C1 segment of cervical spinal cord (tissue), 14 donors: ENCODE measurements around the gene SPATS2.

ENCODE experiments used
- DNase-seq, 14 donors: peaks; one replicate each; lab custom pipeline; 2025; lab: John Stamatoyannopoulos, UW

The SPATS2 gene

GRCh38 chr12:49335955-49336644, 31.2 kb upstream of the SPATS2 start:
- no peak for DNase-seq

- peak in 11 of 14 donors; percentile 16 to 82 (median 43) for DNase-seq
These were observed 30.3 kb upstream of the SPATS2 start, which contains the start of gene C1QL4 for GRCh38 chr12:49336645-49337584. C1QL4 (minus strand) TSS chr12:49337188; CDS start chr12:49336477, 711 bp downstream.

DNA sequence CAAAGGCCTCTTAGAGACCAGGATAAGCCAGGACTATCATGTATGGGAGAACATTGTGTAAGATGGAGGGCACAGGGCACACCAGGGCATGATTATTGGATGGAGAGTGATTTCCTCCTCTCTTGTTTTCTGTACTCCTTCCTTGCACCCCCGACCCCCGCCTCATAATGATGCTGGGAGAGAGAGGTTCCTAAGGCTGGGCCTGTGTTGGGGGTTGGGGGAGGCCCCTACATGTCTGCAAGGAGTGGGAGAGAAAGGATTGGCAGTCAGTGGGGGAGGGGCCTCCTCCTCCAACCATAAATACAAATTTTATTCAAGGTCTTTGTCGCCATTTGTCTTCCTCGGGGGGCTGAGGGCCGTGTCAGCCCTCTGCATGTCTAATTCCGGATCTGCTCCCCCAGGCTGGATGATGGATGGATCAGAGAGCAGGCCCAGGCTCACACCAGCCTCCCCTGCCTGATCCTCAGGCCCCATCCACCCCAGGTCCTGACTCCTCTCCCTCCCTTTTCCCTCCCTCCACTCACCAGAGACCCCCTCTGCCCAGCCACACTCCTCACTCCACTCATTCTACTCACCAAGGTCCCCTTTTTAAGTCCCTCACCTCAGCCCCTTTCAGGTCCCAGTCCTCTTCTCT, 28.3 kb upstream of the SPATS2 start:
- no peak for DNase-seq

DNA sequence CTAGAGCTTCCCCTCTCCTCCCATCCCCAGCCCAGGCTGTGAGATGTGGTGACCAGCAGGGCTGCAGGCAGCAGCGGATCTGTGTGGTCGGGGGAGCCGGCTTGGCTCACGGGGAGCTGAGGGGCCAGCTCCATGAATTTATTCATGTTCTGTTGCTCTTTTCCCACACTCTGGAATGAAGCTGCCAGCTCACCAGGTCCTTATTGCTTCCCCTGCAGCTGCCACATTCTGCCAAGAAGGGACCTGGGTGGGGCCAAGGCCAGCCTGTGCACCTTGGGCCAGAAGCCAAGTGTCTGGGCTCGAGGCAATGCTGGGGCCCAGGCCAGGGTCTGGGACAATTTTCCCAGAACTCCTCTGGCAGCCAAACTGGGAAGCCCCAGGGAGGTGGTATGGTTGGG, 27.8 kb upstream of the SPATS2 start:
- DNase-seq, result no peak

DNA sequence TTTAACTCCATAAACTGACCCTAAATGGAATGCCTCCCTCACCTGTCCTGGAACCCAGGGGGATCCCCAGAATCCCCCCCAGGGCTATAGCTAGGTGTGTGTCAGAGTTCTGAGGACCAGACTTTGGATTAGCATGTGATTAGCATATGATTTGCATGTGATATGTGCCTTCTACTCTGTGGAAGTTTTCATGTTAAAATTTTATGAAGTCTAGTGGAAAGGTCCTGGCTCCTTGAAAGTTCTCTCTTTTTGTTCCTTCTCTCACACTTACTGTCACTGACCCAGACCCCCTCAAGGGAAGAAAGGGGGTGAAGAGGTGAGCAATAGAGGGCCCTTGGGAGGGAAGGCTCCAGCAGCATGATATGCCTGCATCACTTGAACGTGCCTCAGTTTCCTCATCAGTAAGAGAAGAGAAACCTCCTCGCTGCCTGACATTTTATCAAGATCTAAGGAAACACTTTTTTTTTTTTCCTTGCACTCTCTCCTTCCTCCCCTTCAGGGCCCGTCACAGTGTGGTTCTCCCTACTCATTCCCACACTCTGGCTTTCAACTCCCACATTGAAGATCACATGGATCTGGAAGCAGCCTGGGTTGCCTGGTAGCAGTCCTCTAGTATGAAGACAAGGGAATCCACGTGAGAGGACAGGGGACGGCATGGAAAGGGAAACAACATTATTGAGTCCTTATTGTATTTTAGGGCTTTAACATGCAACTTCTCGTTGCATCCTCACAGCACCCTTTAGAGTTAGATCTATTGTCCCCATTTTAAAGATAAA, 27.0 kb upstream of the SPATS2 start:
- no peak for DNase-seq

DNA sequence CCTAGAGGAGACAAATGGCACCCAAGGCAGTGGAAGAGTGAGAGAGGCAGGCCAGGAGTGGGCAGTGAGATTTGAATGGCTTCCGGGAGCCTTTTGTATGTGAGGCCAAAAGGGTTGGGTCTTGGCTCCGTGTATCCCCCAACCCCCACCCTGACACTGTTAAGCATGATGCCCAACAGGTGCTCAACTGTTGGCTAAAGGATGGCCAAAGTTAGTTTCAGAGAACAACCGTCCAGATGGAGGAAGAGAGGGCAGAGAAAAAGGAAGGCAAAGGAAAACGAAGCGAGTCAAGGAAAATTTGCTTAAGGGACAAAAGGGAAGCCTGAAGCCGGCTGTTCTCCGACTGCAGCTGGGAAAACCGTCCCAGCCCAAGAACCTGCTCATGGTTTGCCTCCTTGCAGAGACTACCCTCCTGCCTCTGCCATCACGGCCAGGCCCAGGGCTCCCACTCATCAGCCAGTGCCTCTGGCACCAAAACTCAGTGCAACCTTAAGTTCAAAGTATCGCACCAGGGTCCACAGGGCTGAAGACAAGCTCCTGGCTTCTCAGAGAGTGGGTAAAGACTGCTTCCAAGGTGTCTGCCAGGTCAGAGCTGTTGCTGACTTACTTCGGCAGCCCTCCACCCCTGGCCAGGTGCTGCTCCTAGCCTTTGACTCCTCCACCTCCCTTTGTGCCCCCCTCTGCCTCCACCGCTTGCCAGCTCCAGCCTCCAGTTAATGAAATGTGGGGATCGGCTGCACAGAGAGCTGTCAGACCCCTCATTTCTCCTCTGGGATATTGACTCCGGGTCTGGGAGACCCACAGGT, 26.1 kb upstream of the SPATS2 start:
- no peak for DNase-seq

GRCh38 chr12:49341777-49342065, 25.5 kb upstream of the SPATS2 start:
- DNase-seq, result no peak

- DNase-seq, result peak in 11 of 14 donors; percentile 24 to 72 (median 50)
These were observed 25.0 kb upstream of the SPATS2 start for GRCh38 chr12:49342066-49342913.

DNA sequence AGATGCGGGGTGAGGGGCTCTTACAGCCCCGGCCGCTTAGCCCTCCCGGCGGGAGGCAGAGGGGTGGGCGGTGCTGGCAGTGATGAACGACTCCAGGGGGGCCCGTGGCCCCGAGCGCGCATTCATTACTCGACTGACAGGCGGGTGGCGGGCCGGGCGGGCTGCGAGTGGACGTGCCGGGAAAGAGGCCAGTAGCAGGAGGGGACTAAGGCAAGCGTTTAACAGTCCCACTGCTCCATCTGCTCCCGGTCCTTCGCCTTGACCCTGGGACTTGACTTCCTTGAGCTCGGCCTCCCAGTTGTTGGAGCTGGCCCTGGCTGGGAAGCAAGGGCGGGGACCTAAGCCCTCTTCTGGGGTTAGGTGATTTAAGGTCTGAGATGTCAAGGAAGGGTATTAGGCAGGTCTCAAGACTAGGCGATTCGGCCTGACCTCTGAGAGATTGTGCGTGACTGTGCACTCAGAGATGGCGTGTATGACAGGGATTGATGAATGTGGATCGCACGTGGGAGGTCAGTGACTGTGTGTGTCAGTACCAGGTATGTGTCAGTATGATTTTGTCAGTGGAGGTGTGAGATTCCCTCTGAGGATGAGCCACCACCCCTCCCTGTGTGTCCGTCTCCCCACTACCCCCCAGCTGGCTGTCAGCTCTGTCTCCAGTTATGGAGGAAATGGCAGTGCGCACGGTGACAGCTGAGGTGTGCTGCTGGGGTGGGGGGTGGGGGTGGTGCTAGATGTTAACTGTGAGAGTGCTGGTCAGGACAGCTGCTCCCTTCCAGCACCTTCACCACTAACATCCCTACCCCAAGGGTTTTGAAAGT, 24.1 kb upstream of the SPATS2 start:
- DNase-seq, result peak in 1 of 14 donors; percentile 43

- no peak for DNase-seq
These were observed 22.7 kb upstream of the SPATS2 start for GRCh38 chr12:49344486-49345050.

DNA sequence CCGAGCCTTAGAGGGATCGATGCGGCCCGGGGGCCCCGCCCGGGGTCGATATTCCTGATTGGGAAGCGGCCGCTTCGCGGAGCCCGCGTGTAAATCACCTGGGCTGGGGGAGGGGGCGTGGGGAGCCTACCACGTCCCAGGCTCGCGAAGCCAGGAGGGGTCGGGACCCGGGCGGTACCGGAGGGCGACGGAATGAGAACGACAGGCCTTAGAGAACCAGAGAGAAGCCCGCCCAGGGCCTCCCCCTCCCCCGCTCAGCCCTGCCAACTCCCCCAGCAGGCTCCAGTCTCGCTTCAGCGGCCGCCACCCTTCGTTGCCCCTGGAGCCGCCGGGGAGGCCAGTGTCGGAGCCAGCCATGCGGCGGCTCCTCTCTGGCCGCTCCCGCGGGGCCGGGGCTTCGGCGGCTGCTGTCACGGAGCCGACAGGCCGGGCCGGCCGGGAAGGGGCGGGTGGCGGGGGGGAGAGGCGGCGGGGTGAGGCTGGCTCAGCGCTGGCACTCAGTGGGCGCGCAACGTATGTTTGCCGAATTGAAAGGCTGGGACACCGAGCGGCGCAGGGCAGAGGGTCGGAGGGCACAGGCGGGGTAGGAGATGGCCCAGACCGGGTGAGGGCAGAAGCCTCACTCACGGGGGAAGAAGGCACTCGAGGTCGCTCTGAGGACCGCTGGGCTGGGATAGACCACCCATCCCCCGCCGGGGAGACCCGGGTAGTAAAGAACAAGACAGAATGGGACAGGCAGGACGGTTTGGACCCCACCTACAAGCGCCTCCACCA, 22.0 kb upstream of the SPATS2 start:
- peak in 2 of 14 donors; percentile 41 to 55 for DNase-seq

GRCh38 chr12:49345825-49346658, 21.2 kb upstream of the SPATS2 start:
- DNase-seq, result no peak

- no peak for DNase-seq
These were observed 20.5 kb upstream of the SPATS2 start, which contains the start of gene DNAJC22 for GRCh38 chr12:49346659-49347310. DNAJC22 (plus strand) TSS chr12:49346888; CDS start chr12:49348873, 1,985 bp downstream.

GRCh38 chr12:49347311-49348193, 19.7 kb upstream of the SPATS2 start:
- DNase-seq, result peak in 13 of 14 donors; percentile 49 to 93 (median 82)

DNA sequence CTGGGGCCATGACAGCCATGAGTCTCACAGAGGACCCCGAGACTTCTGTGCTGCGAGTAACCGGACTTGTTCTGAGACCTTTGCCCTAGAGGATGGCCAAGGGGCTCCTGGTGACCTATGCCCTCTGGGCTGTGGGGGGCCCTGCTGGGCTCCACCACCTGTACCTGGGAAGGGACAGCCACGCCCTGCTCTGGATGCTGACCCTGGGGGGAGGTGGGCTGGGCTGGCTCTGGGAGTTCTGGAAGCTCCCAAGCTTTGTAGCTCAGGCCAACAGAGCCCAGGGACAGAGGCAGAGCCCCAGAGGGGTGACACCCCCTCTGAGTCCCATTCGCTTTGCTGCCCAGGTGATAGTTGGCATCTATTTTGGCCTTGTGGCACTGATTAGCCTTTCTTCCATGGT, 18.5 kb upstream of the SPATS2 start:
- no peak for DNase-seq
